D721Med (cell line): Measurements from ENCODE around the gene DICER1.

ENCODE experiments used
- DNase-seq: peaks from one replicate; pipeline ENCODE4 v3.0.0; 2011; ENCODE audit warnings: low spot score; ENCODE audit not compliant: insufficient read length
- FAIRE-seq: peaks from 2 replicates; lab custom pipeline; 2011; peaks lifted over from hg19 to GRCh38; lab: Jason Lieb, UNC
- CTCF ChIP-seq: IDR thresholded peaks from 2 replicates; pipeline ENCODE4 v1.5.1; 2012; ENCODE audit warnings: mild to moderate bottlenecking, control low read depth; ENCODE audit not compliant: insufficient read depth; ENCODE audit errors: missing control alignments

Gene DICER1

DNA sequence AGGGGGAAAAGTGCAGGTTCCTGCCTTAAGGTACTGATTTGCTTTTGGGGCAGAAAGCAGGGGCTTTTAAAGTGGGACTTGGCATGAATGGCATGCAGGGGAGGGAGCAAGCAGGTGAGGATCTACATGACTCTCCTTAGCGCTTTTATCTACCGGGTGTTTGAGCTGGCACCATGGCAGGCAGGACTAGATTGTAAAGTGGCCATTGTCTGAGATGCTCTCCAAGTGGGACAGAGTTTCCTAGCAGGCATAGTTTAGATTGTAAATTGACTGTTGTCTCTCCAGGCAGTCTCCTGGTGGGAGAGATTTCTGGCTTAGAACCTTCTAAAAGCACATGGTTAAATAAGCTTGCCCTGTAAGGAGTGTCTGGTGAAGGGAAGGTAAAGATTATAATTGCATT lies 5.3 kb upstream of the DICER1 start:
- no peak for TF ChIP-seq CTCF
- FAIRE-seq (no peak), DNase-seq (no peak)

DNA sequence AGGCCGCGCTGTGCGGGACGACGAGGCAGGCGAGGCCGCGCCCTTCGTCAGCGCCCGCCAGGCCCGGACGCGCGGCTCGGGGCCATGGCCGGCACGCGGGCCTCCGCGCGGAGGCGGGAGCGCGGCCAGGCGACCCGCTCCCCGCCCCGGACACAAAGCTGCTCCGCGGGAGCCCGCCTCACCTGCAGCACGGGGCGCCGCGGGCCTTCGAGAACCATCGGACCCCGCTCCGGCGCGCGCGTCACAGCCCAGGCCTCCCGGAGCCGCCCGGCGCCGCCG lies 342 bp downstream of the DICER1 start:
- FAIRE-seq (no peak), DNase-seq (no peak)
- TF ChIP-seq CTCF, result no peak

- DNase-seq, result no peak
- TF ChIP-seq CTCF, result no peak
- FAIRE-seq, result no peak
These were observed 925 bp downstream of the DICER1 start for GRCh38 chr14:95156161-95157047.

GRCh38 chr14:95155045-95155444 lies 2.3 kb downstream of the DICER1 start:
- DNase-seq, result no peak
- FAIRE-seq, result no peak
- no peak for TF ChIP-seq CTCF

DNA sequence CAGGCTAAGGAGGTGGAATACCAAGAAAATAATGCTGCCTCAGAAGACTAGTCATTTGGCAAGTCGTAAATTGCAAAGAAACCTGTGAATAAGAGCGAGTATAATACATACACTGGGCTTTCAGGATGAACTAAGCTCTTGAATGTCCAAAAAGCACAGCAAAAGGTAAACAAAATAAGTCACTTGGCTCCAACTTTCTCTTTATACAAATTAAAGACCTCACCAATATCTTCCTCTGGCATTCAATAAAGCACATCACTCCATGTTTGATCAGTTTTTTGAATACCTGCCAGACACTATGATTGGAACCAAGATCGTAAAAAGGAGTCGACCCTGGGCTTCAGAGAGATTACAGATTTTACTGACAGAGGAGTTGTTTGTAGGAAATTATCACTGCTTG lies 3.5 kb downstream of the DICER1 start:
- FAIRE-seq (no peak), DNase-seq (no peak)
- TF ChIP-seq CTCF, result no peak

- DNase-seq, result no peak
- FAIRE-seq, result no peak
- no peak for TF ChIP-seq CTCF
These were observed 5.8 kb downstream of the DICER1 start for GRCh38 chr14:95151561-95151960.

GRCh38 chr14:95150910-95151309 lies 6.4 kb downstream of the DICER1 start:
- FAIRE-seq, result peak; percentile 55
- DNase-seq, result no peak
- no peak for TF ChIP-seq CTCF
